ENCODE measurements around the gene CCDC71.

The CCDC71 gene

DNA sequence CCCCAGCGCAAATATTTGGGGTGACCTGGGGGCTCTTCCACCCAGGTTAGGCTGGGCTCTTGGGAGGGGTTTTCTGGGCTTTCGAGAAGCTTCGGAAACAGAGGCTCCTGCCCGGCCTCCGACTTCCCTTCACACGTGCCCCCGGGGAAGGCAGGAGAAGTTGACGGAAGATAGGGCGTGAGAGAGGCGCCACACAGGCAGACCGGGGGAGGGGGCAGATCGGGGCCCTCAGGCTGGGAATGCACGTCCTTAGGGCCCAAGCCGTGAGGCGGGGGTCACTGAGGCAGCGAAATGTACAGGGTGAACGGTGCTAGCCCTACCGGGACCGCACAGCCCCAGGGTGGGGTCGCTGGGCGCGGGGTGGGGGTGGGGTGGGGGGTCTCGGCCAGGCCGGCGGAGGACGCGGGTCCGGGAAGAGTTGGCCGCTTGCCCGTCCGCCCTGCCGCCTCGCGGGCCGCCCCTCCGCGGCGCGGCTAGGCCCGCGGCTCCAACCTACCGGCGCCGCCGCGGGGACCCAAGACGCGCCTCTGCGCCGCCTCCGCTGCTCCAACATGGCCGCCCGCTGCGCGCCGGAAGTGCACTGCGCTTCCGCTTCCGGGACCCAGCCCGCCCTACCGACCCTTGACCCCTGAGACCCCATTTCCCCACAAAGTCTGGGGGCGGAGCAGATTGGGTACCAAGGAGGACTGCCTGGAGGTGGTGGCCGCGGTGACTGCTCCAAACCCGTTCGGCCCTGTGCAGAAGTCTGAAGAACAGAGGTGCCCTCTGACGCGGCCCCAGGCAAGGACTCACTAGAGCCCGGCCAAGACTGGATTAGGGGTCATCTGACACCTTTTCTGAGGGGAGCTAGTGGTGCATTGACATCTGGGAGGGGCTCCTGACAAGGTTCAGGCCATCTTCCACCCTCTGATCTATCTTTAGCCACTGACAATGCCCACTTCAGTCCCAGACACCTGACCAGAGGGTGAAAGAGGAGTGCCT, at the start of gene CCDC71:
TSS of gene CCDC71 (minus strand) at position 561 of the 981 bp plus-strand sequence. CDS start 2,123 bp downstream, outside the sequence.
- peak; percentile 67 to 80 for DNase-seq

DNA sequence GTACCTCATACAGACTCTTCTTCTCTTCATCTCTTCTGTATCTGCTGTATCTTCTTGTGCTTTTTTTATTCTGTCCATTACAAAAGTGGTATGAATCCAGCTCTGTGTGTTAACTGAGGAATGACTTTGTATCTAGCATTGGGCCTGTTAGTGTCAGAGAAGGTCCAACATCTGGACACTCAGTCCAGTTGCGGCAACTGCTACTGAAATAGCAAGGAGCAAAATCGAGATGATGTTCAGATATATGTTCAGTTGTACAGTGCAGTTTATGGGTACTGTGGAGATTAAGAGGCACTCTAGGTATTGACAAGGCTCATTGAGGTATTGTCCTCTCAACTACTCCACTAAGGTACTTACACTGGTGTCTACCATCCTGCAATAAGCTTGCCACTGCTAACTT, 47.9 kb upstream of the CCDC71 start:
- DNase-seq, result no peak

DNA sequence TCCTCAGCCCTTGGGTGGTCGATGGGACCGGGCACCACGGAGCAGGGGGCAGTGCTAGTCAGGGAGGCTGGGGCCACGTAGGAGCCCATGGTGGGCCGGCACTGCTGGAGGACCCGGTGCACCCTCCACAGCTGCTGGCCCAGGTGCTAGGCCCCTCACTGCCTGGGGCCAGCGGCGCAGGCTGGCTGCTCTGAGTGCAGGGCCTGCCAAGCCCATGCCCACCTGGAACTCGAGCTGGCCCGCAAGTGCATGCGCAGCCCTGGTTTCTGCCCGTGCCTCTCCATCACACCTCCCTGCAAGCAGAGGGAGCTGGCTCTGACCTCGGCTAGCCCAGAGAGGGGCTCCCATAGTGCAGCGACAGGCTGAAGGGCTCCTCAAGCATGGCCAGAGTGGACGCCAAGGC, 47.4 kb upstream of the CCDC71 start:
- no peak for DNase-seq

DNA sequence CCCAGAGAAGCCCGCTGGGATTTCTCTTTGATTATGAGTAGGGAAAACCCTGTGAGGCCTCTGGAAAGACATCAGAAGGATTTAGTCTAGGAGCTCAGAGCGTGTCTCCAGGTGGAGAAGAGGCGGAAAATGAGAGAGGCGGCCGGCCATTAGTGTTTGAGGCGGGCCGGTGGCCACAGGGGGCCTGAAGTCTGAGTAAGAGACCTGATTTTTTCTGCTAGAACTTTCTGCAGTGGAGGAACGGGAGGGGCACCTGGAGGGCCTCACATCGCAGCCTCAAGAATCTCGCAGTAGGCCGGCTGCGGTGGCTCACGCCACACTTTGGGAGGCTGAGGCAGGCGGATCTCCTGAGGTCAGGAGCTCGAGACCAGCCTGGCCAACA, 33.8 kb upstream of the CCDC71 start:
- no peak for DNase-seq

DNA sequence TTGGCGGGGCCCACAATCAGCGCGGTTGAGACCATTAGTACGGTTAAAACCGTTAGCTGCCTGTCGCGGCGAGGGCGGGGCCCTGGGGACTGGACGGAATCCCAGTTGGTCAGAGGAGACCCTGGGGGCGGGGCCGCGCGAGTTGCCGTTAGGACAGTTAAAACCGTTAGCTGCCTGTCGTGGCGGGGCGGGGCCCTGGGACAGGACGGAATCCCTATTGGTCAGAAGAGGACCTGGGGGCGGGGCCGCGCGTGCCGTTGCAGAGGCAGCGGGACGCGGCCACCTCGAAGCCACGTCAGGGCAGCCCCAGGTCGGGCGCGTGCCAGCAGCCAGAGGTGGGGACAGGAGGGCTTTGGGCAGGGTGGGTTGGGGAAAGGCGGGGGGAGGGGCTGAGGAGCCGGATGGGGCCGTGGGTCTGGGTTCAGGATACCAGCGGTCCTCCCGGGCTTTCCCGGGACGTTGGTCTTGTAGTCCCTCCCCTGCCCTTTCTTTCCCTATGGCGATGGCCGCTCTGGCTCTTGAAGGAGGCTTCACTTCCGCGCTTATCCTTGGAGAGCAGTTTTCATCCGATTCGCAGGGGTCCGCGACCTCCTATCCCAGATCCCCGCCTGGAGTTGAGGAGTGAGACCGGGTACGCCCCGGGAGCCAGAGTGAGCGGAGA, 33.2 kb upstream of the CCDC71 start:
- no peak for DNase-seq

DNA sequence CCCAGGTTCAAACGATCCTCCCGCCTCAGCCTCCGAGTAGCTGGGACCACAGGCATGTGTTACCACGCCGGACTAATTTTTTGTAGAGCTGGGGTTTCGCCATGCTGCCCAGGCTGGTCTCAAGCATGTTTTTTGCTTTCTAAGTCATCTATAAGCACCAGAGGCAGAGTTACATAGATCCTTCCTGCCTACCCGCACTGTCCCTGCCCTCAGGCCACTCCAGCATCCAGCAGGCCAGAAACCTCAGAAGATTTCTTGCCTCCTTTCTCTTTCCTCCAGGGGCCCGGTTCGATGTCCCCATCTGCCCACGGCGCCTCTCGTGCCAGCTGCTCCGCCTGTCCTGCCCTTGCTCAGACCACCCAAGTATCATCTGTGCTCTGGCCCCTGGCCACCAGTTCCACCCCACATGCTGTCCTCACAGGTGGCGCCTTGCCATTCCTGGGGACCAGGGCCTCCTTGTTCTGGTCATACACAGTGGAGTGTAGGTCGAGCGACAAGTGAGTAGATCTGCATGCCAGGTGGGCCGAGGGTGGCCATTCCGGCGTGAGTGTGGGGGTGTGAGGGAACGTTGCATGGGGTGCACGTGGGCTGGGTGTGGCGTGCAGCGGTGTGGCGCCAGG, 32.6 kb upstream of the CCDC71 start:
- no peak for DNase-seq

DNA sequence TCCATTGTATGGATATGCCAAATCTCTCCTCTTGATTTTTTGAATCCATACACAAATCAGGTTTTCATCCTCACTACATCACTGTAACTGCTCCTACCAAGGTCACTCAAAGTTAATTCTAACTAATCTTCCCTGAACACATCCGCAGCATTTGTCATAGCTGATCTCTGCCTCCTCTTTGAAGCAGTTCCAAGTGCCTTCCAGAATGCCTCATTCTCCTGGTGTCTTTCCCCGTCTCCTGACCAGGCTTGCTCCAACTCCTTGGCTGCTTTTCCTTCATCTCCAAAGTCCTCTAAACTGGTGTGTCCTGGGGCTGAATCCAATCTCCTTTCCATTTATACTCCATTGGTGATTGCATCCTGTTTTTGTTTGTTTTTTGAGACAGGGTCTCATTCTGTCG, 32.0 kb upstream of the CCDC71 start:
- no peak for DNase-seq

DNA sequence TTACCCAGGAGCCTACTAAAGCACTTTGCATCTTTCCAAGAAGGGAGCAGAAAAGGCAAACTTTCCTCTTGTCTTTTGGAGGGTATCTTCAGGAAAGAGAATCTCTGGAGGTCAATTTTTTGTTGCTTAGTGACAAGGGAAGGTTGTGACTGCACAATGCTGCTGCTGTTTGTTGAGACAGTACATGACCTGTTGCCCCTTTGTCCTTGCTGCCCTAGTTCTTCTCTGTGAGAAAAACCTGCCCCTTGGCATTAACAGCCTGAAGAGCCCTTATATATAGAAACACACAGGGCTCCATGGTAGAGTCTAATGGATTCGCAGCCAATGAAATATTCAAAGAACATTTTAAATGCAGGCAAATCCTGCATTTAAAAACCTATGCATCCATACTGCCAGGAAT, 25.6 kb upstream of the CCDC71 start:
- no peak for DNase-seq

DNA sequence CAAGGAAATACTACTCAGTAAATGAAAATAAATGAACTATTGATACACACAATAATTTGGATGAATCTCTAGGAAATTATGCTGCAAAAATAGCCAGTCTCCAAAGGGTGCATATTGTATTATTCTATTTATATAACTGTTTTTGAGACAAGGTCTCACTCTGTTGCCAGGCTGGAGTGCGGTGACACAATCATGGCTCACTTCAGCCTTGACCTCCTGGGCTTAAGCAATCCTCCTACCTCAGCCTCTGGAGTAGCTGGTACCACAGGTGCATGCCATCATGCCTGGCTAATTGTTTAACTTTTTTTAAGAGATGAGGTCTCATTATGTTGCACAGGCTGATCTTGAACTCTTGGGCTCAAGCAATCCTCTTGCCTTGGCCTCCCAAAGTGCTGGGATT, 17.7 kb upstream of the CCDC71 start:
- no peak for DNase-seq

DNA sequence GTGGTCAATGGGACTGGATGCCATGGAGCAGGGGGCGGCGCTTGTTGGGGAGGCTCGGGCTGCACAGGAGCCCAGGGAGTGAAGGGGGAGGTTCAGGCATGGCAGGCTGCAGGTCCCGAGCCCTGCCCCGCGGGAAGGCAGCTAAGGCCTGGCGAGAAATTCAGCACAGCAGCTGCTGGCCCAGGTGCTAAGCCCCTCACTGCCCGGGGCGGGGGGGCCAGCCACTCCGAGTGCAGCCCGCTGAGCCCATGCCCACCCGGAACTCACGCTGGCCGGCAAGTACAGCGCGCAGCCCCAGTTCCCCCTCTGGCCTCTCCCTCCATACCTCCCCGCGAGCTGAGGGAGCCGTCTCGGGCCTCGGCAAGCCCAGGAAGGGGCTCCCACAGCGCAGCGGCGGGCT, 16.6 kb upstream of the CCDC71 start:
- DNase-seq, result no peak

DNA sequence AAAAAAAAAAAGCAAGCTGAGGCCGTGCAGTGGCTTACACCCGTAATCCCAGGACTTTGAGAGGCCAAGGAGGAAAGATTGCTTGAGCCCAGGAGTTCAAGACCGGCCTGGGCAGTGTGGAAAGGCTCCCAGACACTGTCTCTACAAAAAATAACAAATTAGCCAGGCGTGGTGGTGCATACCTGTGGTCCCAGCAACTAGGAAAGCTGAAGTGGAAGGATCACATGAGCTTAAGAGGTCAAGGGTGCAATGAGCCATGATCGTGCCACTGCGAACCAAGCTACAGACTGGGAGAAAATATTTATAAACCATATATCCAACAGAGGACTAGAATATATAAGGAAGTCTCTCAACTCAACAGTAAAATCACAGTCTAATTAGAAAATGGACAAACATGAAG, 15.2 kb upstream of the CCDC71 start:
- DNase-seq, result no peak

DNA sequence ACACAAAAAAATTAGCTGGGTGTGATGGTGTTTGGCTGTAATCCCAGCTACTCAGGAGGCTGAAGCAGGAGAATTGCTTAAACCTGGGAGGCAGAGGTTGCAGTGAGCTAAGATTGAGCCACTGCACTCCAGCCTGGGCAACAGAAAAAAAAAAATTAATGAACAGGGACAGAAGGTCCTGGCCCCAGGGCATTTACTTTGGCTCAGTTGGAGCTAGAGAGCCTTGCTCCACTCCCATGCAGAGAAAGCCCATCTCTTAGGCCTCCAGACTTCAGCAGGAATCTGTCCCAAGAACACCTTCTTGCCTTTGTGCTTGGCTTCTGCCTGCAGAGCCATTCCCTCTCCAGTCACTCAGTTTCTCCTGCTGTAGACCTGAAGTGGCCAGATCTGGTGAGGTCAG, 14.0 kb upstream of the CCDC71 start:
- no peak for DNase-seq

DNA sequence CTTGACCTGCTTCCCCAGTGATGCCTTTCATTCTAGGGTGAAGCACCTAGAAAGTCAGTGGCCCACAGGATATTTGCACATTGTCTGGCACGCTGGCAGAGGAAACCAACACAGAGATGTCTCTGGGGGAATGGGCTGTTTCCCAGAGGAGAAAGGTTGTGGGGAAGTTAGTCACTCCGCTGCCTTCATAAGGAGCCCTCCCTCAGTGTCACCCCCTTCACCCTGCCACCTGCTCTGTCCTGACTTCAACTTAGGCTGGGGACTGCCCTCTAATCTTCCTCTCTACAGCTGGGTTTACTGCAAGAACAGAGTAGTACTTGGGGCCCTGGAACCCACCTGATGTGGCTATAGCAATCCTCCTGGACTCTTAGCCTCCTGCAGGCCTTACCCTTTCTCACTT, 10.9 kb upstream of the CCDC71 start:
- DNase-seq, result no peak

DNA sequence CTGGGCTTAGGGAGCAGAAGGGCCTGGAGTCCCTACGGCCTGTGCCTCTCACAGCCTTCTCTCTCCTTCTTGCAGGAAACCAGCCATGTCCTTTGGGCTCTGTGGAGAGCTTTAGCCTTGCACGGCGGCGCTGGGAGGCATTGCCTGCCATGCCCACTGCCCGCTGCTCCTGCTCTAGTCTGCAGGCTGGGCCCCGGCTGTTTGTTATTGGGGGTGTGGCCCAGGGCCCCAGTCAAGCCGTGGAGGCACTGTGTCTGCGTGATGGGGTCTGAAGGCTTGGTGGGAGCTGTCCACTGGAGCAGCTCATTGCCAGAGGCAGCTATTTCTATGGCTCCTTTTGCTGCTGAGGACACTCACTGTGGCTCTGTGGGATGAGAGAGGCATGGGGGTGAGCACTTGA, 9.4 kb upstream of the CCDC71 start:
- DNase-seq, result no peak

DNA sequence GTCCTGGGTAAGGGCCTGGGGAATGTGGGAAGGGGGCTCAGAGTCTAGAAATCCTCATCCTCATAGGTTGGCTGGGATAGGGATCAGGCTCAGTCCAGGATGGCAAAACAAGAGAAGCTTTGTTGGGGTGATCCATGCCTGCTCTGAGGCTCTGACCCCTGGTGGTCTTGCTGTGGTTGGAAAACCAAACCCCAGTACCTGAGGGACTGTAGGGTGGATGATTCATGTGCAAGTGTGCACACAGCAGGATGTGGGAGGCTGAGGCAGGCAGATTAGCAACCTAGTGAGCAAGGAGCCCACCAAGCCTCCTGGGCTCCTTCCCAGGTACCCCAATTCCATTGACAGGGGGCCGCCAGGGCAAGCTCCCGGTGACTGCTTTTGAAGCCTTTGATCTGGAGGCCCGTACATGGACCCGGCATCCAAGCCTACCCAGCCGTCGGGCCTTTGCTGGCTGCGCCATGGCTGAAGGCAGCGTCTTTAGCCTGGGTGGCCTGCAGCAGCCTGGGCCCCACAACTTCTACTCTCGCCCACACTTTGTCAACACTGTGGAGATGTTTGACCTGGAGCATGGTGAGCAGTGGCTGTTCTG, 8.4 kb upstream of the CCDC71 start:
- no peak for DNase-seq

DNA sequence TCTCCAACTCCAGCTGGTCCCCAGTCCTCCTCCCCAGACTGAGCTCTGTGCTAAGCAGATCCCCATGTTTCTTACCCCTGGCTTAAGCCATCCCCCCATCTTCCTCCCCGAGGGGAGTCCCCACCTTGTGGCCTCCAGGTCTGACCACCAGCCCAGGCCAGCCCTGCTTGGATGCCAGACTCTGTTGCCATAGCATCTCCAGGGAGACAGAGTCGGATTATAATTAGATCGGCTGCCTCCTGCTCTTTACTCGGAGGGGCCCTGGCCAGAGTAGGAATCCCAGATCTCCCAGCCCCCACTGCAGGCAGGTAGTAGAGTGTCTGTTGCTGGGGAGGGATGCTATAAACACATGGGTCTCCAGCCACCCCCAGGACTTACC, 7.7 kb upstream of the CCDC71 start:
- DNase-seq, result no peak

DNA sequence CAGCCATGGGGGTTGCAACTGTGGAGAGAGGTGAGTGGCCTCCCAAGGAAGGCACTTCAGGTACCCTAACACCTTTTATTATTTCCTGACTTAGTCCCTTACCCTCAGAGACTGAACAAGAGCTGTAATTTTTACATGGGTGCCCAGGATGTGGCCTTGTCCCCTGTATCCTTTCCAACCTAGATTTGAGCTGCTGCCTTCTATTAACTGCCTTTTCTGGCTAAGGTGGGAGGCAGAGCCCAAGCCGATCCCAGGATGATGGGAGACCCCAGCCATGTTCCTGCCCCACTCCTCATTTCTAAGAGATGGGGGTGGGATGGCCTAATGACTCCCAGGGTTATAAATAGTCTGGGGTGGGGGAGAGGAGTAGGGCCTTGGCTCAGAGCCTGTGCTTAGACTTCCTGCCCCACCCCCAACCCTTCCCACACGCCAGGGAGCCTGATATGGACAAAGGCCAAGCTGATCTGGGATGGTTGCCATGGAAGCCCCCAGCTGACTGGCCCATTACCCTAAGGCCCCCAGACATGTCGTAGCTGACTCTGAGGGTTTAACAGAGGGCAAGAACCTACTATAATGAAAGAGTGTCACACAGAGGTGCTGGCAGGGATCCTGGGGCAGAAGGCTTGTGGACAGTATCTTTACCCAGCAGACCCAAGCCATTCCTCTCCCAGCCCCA, 7.1 kb upstream of the CCDC71 start:
- no peak for DNase-seq

DNA sequence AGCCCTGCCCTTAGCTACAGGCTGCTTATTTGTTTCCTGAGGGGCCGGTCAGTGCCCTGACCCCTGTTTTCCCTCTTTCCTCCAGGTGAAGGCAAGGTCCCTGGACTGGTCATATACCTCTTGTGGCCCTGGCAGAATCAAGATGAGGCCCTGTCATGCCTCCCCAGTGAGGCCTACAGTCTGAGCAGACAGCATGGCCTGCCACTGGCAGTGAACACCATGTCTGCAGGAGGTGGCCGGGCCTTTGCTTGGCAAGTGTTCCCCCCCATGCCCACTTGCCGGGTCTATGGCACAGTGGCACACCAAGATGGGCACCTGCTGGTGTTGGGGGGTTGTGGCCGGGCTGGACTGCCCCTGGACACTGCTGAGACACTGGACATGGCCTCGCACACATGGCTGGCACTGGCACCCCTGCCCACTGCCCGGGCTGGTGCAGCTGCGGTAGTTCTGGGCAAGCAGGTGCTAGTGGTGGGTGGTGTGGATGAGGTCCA, 6.5 kb upstream of the CCDC71 start:
- no peak for DNase-seq

DNA sequence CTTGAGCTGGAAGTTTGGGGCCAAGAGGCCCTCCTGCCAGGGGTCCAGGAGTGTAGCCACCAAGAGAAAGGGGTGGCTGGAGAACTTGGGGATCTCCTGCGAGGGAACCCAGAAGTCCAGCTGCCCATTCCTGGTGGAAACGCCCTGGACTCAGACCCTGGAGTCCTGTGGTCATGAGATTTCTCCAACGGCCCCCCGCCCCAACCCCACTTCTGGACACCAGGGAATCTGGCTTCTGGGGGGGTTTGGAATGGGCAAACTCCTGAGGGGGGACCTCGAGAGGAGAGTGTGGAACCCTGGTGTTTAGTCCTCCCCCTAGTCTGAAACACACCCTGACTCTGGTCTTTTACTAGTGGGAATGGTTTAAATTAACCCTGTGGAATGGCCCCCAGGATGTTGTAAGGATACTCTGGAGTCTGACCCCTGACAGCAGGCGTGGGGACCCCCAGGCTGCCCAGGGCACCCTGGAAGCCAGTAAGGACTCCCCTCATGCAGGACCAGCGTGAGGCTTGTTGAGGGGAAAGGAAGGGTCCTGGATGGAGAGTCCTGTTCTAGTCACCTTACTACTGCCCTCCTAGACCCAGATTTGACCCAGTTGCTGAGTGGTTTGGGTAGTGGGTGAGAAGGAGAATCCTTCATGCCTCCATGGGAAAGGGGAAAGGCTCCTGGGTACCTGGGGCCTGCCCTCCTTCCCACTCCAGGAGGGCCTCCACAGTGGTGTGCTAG, 5.8 kb upstream of the CCDC71 start:
- DNase-seq, result no peak

DNA sequence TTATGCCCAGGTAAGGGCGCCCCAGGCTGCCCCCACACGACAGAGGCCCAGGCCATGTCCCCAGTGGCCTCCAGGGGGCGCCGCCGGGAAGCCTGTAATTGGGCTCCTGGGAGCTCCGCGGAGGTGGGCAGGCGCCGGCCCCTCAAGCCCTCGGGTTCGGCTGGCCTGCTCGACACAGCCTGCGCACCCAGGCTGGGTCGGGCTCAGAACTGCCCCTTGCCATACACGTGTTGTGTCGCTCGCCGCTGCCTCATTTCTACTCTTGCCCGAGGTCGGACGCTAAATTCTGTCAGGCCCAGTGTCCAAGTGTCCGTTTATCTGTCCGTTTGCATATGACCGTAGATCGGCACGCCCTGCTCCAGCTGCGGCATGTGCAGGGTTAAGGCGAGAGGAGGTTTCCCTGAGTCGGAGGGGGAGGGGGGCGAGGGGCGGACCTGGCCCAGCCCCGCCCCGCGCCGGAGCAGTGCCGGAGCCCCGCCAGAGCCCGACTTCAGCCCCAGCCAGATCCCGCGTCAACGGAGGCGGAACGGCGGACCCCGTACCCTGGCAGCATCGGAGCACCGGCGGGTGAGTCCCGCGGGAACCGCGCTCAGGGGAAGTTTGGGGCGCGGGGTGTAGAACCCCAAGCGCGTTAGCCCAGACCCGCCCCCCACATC, 5.1 kb upstream of the CCDC71 start, which contains the start of gene KLHDC8B:
TSS of gene KLHDC8B (plus strand) at position 480 of the 656 bp plus-strand sequence. CDS start 1,172 bp downstream, outside the sequence.
- peak; percentile 58 to 86 for DNase-seq

DNA sequence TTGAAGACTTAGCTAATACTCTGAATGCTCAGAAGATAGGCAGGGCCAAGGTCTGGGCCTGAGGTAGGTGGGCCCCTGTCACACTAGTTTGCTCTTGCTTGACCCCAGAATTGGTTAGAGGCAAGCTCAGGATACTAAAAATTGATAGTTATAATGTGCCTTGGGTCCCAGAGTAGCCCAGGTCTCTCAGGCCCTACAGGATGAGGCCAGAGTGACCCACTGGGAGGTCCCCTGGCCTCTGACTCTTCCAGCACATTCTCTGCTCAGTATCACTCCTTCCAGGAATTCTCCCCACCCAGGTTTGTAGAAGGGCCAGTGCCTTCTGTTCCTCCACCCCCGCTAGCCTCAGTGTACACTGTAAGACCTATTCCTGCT, 4.6 kb upstream of the CCDC71 start:
- no peak for DNase-seq

All from inflammatory macrophage treated with lipopolysaccharide for 1 hour (primary cell).